NCI-H2171 treated with DMSO at 0.1 percent for 48 hours (cell line): ENCODE data around the gene SUMO2.
"Not testable (repeated sequence)": the region's sequence is repeated elsewhere in the genome, so short reads cannot be mapped to it uniquely, and the experiment has no call there.

Experiments
- DNase-seq: peaks from one replicate; lab custom pipeline; 2025; lab: John Stamatoyannopoulos, UW

Gene SUMO2

DNA sequence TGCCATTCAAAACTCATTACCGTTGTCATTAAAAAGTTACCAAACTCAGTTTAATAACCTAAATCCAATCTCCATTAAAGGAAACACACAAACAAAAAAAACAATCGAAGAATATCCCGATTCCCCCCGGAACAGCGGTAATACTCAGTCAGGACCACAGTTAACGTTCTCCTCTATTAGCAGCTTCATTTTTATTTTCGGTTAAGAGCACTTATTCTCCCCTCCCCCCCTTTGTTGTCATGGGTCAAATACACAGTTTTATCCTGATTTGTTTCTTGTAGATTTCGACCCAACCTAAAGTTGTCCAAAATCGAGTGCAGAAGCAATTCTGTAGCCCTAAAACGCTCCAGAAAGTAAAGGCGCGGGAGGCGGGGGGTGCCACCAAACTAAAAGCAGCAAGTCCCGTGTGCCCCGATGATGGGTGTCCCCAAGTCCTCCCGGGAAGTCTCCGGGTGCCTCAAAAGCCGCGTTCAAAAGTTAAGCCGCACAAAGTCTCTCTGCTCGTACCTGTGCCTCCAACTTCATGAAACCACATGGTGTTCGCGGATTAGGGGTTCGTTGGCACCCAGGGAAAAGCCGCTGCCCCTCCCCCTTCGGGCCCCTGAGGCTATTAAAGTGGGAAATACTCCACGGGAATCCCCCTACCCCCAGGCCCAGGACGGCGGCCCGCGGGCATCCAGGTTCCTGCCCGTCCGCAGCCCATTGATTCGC lies 996 bp downstream of the SUMO2 start:
- DNase-seq: no peak

- no peak for DNase-seq
These were observed 1.6 kb downstream of the SUMO2 start for GRCh38 chr17:75181110-75181509.

DNA sequence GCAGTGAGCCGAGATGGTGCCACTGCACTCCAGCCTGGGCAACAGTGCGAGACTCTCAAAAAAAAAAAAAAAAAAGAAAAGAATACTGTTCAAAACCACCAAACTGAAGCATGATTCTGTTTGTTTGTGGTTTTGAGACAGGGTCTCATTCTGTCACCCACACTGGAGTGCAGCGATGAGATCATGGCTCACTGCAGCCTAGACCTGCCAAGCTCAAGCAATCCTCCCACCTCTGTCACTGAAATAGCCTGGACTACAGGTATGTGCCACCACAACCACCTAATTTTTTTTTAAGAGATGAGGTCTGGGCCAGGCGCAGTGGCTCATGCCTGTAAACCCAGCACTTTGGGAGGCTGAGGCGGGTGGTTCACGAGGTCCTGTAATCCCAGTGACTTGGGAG lies 4.3 kb downstream of the SUMO2 start:
- DNase-seq: no peak

DNA sequence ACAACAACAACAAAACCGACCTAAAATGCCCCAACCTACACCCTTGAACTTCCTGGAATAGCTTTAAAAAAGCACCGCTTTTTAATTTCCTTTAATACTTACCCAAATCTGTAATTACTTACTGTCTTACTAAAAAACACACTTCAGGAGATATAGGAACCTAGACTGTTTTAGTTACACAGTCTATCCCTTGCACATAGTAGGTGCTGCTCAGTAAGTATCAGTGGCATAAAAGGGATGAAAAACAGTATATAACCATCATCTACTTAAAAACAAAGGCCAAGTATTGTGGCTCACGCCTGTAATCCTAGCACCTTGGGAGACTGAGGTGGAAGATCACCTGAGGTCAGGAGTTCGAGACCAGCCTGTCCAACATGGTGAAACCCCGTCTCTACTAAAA lies 6.1 kb downstream of the SUMO2 start:
- no peak for DNase-seq

DNA sequence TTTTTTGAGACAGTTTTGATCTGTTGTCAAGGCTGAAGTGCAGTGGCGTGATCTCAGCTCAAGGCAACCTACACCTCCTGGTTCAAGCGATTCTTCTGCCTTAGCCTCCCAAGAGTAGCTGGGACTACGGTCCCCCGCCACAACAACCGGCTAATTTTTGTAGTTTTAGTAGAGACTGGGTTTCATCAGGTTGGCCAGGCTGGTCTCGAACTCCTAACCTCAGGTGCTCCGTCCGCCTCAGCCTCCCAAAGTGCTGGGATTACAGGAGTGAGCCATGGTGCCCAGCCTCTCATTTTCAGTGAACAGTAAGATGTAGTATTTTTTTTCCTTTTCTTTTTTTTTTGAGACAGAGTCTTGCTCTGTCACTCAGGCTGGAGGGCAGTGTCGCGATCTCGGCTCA lies 7.8 kb downstream of the SUMO2 start:
- no peak for DNase-seq

DNA sequence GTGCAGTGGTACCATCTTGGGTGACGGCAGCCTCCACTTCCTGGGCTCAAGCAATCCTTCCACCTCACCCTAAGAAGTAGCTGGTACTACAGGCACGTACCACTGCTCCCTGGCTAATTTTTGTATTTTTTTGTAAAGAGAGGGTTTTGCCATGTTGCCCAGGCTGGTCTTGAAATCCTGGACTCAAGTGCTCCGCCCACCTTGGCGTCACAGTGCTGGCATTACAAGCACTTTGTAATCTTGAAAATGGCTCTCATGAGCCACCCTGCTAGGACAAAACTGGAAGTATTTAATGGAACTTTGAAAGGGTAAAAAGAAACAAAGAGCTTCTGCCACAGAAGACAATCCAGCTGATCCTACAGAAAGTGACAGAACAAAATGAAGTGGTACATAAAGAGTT lies 9.2 kb downstream of the SUMO2 start:
- no peak for DNase-seq

GRCh38 chr17:75168998-75169397 lies 13.8 kb downstream of the SUMO2 start:
- no peak for DNase-seq

GRCh38 chr17:75164606-75165005 lies 18.2 kb downstream of the SUMO2 start:
- DNase-seq: not testable (repeated sequence)

- DNase-seq: no peak
These were observed 19.7 kb downstream of the SUMO2 start for GRCh38 chr17:75163074-75163473.

DNA sequence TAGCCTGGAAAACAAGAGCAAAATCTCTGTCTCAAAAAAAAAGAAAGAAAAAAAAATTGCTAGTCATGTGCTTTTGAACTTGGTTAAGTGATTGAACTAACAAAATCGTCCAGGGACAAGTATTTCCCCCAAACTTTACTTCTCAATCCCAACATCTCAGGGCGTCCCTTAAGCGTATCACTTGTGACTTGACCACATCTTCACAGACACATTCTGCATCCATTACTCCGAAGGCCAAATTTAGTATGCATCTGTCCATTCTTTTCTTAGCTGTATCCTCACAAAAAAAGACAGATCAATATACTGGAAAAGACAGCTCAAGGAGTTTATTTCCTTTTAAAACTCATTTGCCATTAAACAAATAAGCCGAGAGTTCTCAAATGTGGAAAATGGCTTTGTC lies 22.5 kb downstream of the SUMO2 start:
- no peak for DNase-seq

- no peak for DNase-seq
These were observed 23.3 kb downstream of the SUMO2 start for GRCh38 chr17:75159196-75160031.

- not testable (repeated sequence) for DNase-seq
These were observed 24.3 kb downstream of the SUMO2 start for GRCh38 chr17:75158480-75158879.

DNA sequence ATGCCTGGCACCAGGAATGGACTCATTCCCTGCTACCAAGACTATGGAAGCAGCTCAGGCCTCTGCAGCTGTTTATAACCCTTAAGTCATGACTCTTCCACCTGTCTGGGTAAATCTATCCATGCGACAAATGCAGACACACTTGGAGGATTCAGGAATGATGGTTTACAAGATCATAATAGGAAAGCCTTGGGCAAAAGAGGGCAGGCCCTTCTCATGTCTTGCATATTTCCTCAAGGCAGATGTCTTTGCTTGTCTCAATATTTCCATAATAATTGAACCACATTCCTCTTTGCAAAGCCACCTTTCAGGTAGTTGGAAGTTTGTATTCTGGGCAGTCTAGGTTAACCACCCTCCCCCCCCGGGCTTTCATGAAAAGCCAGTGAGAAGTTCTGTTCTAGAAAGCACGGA lies 27.6 kb downstream of the SUMO2 start:
- peak; percentile 23 for DNase-seq

DNA sequence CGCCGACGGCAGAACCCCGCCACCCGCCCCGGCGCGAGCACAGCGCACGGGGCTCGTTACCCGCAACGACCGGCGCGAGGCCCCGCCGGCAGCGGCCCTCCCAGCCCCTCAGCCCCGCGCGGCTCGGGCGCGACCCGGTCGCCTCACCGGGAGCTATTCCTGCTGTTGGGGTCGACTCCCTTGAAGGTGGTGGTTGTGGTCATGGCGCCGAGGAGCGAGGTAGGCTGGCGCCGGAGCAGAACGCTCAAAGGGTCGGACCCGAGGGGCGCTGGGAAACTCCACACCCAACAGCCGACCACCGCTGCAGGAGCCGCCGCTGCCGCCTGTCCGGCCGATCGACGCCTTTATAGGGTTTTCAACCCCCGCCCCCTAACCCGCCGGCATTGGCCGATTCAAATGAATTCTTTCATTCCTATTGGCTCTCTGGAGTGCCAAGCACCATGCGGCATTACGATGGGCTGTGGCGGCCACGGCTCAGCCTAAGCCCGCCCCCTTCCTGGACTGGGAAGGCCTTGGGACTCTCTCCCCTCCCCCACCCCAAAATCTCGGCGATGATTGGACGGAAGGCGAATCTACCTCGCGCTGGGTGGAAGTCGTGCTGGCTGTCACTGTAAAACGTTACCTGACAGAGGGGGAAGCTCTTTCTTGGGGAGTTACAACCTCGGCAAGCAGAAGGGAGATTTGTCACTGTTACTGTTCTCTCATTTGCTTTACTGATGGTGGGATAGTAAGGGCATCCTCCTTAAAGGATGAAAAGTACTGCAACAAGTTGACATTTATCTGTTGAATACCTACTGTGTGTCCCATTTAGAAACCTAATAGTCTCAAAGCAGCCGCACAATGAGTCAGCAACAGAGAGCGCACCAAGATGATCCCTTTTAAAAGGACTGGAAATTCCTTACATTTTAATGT lies 28.3 kb downstream of the SUMO2 start, which contains the start of gene JPT1:
Gene JPT1, minus strand, starts transcription at position 318 of the 912 bp plus-strand sequence. Its CDS starts 115 bp downstream, at position 203.
- DNase-seq: peak; percentile 98

DNA sequence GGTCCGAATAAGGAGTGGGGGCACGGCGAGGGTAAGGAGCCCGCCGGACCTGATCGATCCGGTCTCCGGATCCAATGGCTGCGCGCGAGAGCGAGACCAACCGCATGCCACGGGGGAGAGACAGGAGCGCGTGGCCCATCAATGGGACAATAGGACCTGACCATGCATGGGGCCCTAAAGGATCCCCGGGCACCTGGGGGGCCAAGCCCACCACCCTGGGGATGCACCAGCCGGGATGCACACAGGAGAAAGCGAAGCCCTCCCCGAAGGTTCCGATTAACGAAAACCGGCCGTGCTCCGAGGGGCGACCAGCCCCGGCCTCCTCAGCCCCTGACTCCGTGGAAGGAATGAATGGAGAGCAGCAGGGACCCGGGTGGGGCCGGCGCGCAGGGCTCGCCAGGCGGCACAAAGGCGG lies 29.0 kb downstream of the SUMO2 start:
- DNase-seq: no peak

- peak; percentile 39 for DNase-seq
These were observed 29.6 kb downstream of the SUMO2 start for GRCh38 chr17:75152922-75153779.

- DNase-seq: no peak
These were observed 30.2 kb downstream of the SUMO2 start for GRCh38 chr17:75152523-75152921.

- DNase-seq: no peak
These were observed 30.8 kb downstream of the SUMO2 start for GRCh38 chr17:75151930-75152329.

DNA sequence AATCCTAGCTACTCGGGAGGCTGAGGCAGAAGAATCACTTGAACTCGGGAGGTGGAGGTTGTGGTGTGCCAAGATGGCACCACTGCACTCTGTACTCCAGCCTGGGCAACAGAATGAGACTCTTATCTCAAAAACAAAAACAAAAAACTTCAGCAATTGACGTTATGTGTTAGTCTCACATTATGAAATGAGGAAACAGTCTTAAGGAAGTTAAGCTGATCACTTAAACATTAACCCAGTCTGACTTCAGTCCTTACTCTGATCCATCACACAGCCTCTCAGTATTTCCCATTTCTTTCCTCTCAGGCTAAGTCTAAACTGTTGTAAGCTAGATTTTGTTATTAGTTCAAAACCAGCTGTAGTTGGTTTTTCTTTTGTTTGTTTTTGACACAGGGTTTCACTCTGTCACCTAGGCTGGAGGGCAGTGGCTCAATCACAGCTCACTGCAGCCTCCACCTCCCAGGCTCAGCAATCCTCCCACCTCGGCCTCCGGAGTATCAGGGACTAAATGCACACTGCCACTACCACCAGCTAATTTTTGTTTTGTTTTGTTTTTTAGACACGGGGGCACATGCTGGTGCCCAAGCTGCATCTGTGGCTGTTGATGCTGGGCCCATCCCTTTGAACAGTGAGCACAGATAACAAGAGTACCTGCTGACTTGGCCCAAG lies 34.7 kb downstream of the SUMO2 start:
- no peak for DNase-seq

GRCh38 chr17:75146592-75146991 lies 36.2 kb downstream of the SUMO2 start:
- no peak for DNase-seq
